A549 treated with CpdA at 1 μM for 4 hours (cell line): ENCODE data around the gene SCARB1. TPM values are rescaled to one million over a fixed set of nuclear protein-coding genes. Genes with fewer than 3 reads are reported as not detected.

Experiments
- total RNA-seq: library from RNA; stranded (reverse); fragments of 200-300 nt; extraction: Qiagen RNA extraction; gene quantifications from 5 replicates; pipeline ENCODE4 v1.2.3, GENCODE V29; 2022; ENCODE audit warnings: low read depth

Gene SCARB1
- total RNA-seq, result 112 to 161 TPM (median 149 TPM) in 5 replicates

GRCh38 chr12:124863416-124864325 is at the start of gene SCARB1:
TSS of gene SCARB1 (minus strand) at chr12:124863864. CDS start at chr12:124863720, 144 bp downstream.

Other genes starting within 250 kb of the SCARB1 start
- gene UBC, start 50.8 kb upstream of the SCARB1 start, total RNA-seq, result 1,077 to 1,622 TPM (median 1,244 TPM) in 5 replicates
- gene DHX37, start 125.3 kb upstream of the SCARB1 start, total RNA-seq, result 35.9 to 47.8 TPM (median 44.1 TPM) in 5 replicates
- gene BRI3BP, start 129.8 kb upstream of the SCARB1 start, total RNA-seq, result 18.4 to 21.7 TPM (median 19.9 TPM) in 5 replicates
- 16.2 to 19.1 TPM (median 17.9 TPM) in 5 replicates for gene AACS, start 201.6 kb upstream of the SCARB1 start, total RNA-seq